H4 (cell line): ENCODE results near the gene ABCC3. TPM values are rescaled to one million over a fixed set of nuclear protein-coding genes. Genes with fewer than 3 reads are reported as not detected.
A peak's percentile ranks its signal among the peaks of the same experiment; 100 is the strongest.

Experiments used
- DNase-seq: peaks from one replicate; pipeline ENCODE4 v3.0.0-alpha.2; 2015; ENCODE audit warnings: low spot score
- total RNA-seq: library from RNA; depleted of rRNA; stranded (reverse); fragments of >200 nt; shearing (Covaris generic); gene quantifications from 2 replicates; pipeline ENCODE4 v1.2.3, GENCODE V29; 2014; rRNA removed

The ABCC3 gene
- total RNA-seq = 15.2 and 16.0 TPM in 2 replicates

- peak; percentile 54 for DNase-seq
Measured at GRCh38 chr17:50634224-50634914, at the start of gene ABCC3. Gene ABCC3 (plus strand): TSS chr17:50634881. CDS start chr17:50634937, 56 bp downstream.

DNA sequence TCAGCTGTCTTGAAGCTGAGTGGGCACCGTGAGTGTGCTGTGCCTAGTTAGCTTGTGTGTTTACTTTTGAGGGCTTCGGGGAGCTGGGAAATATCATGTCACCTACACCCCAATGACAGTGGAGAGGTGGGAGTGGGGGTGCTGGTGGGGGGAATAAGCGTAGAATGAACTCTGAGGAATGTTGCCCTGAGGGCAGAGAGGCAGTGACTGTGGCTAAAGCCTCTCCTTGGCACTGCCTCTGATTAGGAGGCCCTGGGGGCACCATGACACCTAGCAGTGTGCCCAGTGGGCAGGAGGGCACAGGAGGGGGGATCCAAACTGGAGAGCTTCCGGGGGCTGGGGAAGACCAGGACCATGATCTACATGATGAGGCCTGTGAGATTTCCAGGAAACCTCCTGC lies 49.3 kb upstream of the ABCC3 start:
- no peak for DNase-seq

- no peak for DNase-seq
Measured at GRCh38 chr17:50585891-50586290, 48.8 kb upstream of the ABCC3 start.

DNA sequence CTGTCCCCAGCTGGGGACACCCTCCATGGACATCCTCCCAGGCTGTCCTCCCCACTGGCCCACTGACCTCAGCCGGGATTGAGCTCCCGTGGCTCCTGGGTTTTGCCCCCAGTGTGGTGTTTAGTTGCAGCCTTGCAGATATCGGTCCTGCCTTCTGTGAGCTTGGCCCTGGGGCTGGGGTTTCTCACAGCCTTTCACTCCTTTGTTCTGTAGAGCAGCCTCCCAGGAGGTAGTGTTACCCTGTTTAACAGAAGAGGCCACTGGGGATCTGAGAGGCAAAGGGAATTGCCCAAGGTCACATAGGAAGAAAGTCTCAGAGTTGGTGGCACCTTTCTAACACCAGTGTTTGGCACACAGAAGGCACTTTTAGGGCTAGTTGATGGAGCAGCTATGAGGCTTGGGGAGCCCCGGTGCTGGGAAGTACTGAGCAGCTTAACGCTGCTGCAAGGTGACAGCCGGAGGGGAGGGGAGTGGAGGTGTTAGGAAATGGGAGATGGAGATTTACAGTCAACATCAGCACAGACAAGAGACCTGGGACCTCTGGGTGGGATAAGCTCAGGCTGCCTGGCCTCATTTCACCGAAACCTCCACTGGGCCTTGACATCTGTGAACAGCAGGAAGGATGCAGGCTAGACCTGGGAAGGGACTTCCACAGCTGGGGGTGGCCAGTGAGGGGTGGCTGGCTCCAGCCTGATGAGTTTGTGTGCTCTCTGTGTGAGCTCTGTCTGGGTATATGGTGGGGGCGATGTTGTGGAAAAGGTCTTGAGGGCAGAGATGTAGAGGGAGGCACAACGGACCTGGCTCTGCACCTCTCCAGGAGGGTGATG lies 48.0 kb upstream of the ABCC3 start:
- DNase-seq = no peak

GRCh38 chr17:50587571-50587970 lies 47.1 kb upstream of the ABCC3 start:
- no peak for DNase-seq

GRCh38 chr17:50588391-50589049 lies 46.2 kb upstream of the ABCC3 start:
- no peak for DNase-seq

DNA sequence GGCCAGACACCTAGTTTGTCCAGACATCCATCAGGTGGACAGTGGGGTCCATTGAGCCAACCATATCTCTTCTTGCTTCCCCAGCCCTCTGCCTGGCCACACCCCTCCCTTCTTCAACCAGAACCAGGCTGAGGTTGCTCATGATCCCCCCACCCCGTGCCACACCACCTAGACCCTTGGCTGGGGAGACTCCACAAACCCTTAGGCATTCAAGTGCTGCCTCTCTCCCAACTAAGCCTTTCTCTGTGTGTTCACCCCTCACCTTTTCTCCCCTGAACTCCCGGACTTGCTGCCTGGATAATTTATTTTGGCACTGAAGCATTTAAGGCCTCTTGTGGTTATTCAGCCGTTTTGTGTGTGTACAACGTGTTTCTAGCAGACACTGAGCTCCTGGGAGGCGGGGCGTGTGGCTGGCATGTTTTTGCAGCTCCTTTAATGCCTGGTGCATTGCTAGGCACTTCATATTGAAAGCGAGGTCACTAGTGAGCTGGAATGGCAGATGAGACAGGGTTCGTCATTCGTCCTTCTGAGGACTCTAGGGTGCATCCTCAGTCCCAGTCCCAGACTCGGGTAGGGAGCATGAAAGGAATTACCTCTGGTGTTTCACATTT lies 45.5 kb upstream of the ABCC3 start:
- DNase-seq = no peak

- no peak for DNase-seq
Measured at GRCh38 chr17:50590946-50591737, 43.5 kb upstream of the ABCC3 start.

GRCh38 chr17:50593321-50593720 lies 41.4 kb upstream of the ABCC3 start:
- DNase-seq = no peak

- DNase-seq = no peak
Measured at GRCh38 chr17:50594128-50594823, 40.4 kb upstream of the ABCC3 start.

DNA sequence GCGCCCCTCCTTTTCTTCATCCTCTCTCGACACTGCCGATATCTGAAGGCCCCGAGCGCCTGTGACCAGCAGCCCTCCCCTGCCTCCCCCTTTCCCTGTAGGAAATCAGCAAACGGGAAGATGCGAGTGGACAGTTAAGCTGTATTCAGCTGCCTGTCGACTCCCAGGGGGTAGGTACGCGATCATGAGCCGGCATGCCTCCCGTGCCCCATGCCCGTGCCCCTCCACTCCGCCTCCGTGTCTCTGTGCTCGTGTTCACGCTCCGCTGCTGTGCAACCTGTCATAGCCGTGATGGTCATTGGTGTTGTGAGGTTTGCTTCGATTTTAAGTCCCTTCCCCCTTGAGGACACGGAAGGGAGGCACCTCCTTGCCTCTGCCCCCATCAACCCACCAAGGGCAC lies 39.8 kb upstream of the ABCC3 start:
- DNase-seq = no peak

- DNase-seq = no peak
Measured at GRCh38 chr17:50596191-50597037, 38.3 kb upstream of the ABCC3 start.

DNA sequence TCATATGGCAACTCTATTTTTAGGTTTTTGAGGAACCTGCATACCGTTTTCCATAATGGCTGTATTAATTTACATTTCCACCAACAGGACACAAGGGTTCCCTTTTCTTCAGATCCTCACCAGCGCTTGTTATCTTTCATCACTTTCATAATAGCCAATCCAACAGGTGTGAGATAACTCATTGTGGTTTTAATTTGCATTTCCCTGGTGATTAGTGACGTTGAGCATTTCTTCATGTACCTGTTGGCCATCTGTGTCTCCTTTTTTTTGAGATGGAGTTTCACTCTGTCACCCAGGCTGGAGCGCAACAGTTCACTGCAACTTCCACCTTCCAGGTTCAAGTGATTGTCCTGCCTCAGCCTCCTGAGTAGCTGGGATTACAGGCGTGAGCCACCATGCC lies 36.2 kb upstream of the ABCC3 start:
- no peak for DNase-seq

DNA sequence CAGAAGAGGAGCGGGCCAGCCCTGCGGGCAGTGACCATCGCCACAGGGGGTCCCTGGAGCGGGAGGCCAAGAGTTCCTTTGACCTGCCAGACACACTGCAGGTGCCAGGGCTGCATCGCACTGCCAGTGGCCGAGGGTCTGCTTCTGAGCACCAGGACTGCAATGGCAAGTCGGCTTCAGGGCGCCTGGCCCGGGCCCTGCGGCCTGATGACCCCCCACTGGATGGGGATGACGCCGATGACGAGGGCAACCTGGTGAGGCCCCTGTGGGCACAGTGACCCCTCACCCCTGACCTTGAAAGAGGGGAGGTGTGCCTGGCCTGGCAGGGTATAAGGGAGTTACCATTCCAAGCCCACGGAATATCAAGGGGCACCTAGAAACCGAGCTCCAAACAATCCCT lies 35.1 kb upstream of the ABCC3 start:
- DNase-seq = no peak

DNA sequence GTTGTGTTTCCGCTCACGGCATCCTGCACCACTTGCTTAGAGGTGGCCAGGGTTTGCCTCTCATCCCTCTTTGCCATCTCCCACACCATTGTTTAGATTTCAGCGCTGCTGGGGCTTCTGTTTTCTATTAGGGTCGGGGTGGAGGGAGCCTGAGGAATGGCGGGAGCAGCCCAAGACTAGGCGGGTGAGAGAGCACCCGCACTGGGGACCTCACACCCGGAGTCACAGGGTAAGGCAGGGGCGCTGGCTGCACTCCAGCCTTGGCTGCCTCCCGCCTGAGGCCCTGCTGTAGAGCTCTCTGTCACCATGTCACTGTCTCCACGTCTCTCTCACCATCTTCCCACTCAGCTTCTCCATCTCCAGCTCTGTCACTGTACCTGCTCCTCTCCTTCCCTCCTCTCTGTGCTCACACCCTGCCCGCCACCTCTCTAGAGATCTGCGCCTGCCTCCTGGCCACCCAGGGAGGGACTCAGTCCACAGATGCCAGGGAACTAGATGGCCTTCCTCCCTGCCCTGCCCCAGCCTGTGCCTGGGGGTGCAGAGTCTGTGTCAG lies 32.8 kb upstream of the ABCC3 start:
- DNase-seq = no peak

GRCh38 chr17:50602836-50603235 lies 31.8 kb upstream of the ABCC3 start:
- DNase-seq = no peak

GRCh38 chr17:50603340-50603739 lies 31.3 kb upstream of the ABCC3 start:
- DNase-seq = no peak

- no peak for DNase-seq
Measured at GRCh38 chr17:50604513-50604912, 30.2 kb upstream of the ABCC3 start.

DNA sequence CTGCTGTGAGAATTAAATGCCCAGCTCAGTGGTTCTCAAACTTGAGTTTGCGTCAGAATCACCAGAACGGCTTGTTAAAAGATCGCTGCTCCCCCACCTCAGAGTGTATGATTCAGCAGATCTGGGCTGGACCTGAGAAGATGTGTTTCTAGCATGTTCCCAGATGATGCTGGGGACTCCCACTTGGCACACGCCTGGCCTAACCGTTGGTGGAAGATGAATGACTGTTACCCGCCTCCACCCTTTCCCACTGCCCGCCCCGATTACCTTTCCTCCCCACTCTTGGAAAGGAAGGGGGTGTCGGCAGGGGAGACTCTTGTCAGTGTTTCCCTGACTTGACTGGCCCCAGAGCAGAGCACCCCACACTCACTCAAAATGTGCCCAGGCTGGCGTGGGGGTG lies 29.3 kb upstream of the ABCC3 start:
- no peak for DNase-seq
